Ascending aorta (tissue), 2 donors: ENCODE measurements around the gene ATP11A. TPM values are rescaled to one million over a fixed set of nuclear protein-coding genes. Genes with fewer than 3 reads are reported as not detected.
A peak's percentile ranks its signal among the peaks of the same experiment; 100 is the strongest.
"Not testable (repeated sequence)": the region's sequence is repeated elsewhere in the genome, so short reads cannot be mapped to it uniquely, and the experiment has no call there.

Experiments
- DNase-seq, 2 donors: peaks; one replicate each; pipeline ENCODE4 v3.0.0-alpha.2; 2019; ENCODE audit warnings: low spot score in 2 of 2
- H3K27ac ChIP-seq, 2 donors: fragments of 200-600 bp; sonication (generic); one replicate each; pipeline ENCODE4 v1.5.1; 2016 to 2017; ENCODE audit warnings: mild to moderate bottlenecking in 1 of 2
- H3K27me3 ChIP-seq: fragments of 200-600 bp; sonication (generic); one replicate; pipeline ENCODE4 v1.5.1; 2017
- H3K36me3 ChIP-seq, 2 donors: fragments of 200-600 bp; sonication (generic); one replicate each; pipeline ENCODE4 v1.5.1; 2016
- H3K4me1 ChIP-seq, 2 donors: fragments of 200-600 bp; sonication (generic); one replicate each; pipeline ENCODE4 v1.5.1; 2016 to 2017; ENCODE audit warnings: mild to moderate bottlenecking in 1 of 2
- H3K4me3 ChIP-seq, 2 donors: fragments of 200-600 bp; sonication (generic); one replicate each; pipeline ENCODE4 v1.5.1; 2016 to 2017; ENCODE audit warnings: mild to moderate bottlenecking in 1 of 2
- H3K9me3 ChIP-seq, 2 donors: fragments of 200-600 bp; sonication (generic); one replicate each; pipeline ENCODE4 v1.5.1; 2016
- intact Hi-C: fragments of 100-400 bp; cut with DNase I; formaldehyde crosslinking; loops from one replicate; pipeline ENCODE4 v1.15.1; 2023
- total RNA-seq: library from RNA; depleted of rRNA; stranded (reverse); fragments of >200 nt; gene quantifications from one replicate; pipeline ENCODE4 v1.1.0, GENCODE V29; 2016
- TF ChIP-seq, protein P1 (sequence below), 3 experiments: fragments of 200-600 bp in 2 of 3; fragments of 450-650 bp in 1 of 3; sonication (generic) in 2 of 3; IDR thresholded peaks; one replicate each; pipeline ENCODE4 v1.5.1; 2016 to 2019; ENCODE audit warnings: antibody characterized with exemption in 3 of 3, mild to moderate bottlenecking in 1 of 3, moderate library complexity in 1 of 3

Gene ATP11A
- total RNA-seq, 1 donor from 2014 or later: 50.1 TPM

DNA sequence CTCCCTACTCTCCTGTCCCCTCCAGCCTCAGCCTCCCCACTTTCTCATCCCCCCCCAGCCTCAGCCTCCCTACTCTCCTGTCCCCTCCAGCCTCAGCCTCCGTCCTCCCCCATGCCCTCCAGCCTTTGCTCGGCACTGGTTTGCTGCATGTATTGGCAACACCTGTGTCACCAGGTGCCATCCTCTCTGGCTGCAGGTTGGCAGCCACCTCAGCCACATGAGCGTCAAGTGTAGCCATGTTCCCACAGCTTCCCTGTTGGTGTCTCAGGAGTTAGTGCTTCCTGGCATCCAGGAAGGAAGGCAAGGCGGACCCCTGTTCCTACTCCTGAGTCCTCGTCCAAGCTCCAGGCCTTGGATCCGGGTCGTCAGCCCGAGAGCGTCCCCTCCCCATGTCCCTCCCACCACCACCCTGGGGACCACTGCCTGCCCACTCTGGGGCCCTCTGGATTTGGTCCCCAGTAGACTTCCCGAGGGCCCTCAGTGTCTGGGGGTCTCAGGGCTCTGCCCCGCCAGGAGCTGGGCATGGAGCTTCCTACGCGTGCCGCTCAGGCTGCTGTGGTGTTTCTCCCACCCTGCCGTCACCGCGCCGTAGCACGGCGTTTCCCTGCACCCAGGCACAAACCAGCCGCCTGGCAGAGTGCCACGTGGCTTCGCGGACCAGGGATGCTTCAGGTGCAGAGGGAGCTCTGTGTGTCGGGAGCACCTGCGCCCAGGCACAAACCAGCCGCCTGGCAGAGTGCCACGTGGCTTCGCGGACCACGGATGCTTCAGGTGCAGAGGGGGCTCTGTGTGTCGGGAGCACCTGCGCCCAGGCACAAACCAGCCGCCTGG is 150.8 kb downstream of the ATP11A start:
- Histone ChIP-seq H3K27me3 (no peaks in the 10 kb centered on the region), H3K4me3 (no peak overlapping the region), H3K9me3 (no peaks in the 10 kb centered on the region), H3K27ac (no peak overlapping the region), H3K4me1 (peaks cover 0 to 3% of the 10 kb centered on the region in 2 donors), H3K36me3 (peaks cover 7 to 15% of the 10 kb centered on the region in 2 donors)
- DNase-seq: no peak
- TF ChIP-seq, protein P1, sequence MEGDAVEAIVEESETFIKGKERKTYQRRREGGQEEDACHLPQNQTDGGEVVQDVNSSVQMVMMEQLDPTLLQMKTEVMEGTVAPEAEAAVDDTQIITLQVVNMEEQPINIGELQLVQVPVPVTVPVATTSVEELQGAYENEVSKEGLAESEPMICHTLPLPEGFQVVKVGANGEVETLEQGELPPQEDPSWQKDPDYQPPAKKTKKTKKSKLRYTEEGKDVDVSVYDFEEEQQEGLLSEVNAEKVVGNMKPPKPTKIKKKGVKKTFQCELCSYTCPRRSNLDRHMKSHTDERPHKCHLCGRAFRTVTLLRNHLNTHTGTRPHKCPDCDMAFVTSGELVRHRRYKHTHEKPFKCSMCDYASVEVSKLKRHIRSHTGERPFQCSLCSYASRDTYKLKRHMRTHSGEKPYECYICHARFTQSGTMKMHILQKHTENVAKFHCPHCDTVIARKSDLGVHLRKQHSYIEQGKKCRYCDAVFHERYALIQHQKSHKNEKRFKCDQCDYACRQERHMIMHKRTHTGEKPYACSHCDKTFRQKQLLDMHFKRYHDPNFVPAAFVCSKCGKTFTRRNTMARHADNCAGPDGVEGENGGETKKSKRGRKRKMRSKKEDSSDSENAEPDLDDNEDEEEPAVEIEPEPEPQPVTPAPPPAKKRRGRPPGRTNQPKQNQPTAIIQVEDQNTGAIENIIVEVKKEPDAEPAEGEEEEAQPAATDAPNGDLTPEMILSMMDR (IDR thresholded peaks at IDR 0.05): no peak
- intact Hi-C loops: no loop called here

DNA sequence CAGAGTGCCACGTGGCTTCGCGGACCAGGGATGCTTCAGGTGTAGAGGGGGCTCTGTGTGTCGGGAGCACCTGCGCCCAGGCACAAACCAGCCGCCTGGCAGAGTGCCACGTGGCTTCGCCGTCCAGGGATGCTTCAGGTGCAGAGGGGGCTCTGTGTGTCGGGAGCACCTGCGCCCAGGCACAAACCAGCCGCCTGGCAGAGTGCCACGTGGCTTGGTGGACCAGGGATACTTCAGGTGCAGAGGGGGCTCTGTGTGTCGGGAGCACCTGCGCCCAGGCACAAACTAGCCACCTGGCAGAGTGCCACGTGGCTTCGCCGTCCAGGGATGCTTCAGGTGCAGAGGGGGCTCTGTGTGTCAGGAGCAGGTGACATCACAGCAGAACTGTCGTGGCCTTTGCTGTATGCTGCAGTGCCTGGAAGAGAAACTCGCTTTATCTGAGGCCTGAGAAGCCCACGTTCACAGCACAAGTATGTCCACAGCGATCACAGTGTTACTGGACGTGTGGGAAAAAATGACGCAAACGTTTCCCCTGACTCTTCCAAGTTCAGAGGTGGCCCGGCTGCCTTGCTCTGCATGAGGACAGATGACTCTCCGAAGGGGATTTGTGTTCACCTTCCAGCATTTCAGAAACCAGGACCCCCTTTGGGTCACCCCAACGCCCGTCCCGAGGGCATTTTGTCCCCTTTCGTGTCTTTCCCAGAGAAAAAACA is 151.6 kb downstream of the ATP11A start:
- H3K9me3 ChIP-seq, H3K27me3 ChIP-seq, DNase-seq, intact Hi-C loops, H3K4me1 ChIP-seq: not testable (repeated sequence)
- Histone ChIP-seq H3K27ac (peak overlapping the region in 1 of 2 donors; percentile 55), H3K4me3 (peak overlapping the region in 1 of 2 donors; percentile 50), H3K36me3 (peaks cover 7 to 15% of the 10 kb centered on the region in 2 donors)

DNA sequence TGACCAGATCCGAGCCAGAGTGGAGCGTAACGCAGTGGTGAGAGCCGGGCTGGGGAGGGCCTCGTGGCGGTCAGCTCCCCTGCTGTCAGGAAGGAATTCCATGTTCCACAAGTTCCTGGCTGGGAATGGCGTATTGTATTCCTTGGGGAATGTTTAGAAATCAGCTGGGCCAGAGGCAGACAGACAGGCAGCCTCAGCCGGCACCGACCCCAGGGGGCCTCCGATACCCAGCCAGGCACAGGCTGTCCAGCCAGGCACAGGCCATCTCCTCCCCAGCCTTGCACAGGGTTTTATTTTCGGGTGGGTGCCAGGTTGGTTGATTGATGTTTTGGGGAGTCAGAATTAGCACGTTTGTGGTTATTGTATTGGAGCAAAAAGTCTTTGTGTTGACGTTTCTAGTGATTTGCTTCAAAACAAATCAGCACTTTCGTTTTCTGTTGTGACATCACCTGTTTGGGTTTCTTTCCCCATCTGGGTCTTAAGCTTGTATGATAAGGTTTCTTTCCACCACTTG is 152.6 kb downstream of the ATP11A start:
- H3K27ac ChIP-seq: peak overlapping the region in 1 of 2 donors; percentile 55
- peaks cover 11 to 15% of the 10 kb centered on the region in 2 donors for H3K36me3 ChIP-seq
- no peak for DNase-seq
- no peaks in the 10 kb centered on the region for H3K27me3 ChIP-seq
- TF ChIP-seq, protein P1 (IDR thresholded peaks at IDR 0.05): no peak
- peaks cover 0 to 3% of the 10 kb centered on the region in 2 donors for H3K4me1 ChIP-seq
- peak overlapping the region; percentile 13 to 50 for H3K4me3 ChIP-seq
- intact Hi-C loops: no loop called here
- H3K9me3 ChIP-seq: no peaks in the 10 kb centered on the region

DNA sequence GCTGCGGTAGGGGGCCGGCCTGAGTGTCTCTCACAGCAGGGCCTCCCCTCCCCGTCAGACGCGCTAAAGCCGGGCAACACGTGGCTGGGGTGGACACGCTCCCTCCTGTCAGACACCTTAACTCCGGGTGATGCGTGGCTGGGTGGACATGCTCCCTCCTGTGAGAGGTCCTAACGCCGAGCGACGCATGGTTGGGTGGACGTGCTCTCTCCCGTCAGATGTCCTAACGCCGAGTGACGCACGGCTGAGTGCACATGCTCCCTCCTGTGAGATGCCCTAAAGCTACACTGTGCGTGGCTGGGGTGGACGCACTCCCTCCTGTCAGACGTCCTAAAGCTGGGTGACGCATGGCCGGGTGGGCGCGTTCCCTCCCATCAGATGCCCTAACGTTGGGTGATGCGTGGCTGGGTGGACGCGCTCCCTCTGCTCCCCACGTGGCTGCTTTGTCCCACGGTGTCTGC is 153.1 kb downstream of the ATP11A start:
- Histone ChIP-seq H3K27ac (peak overlapping the region in 1 of 2 donors; percentile 55), H3K36me3 (peaks cover 11 to 15% of the 10 kb centered on the region in 2 donors), H3K27me3 (no peaks in the 10 kb centered on the region), H3K9me3 (peaks cover 0 to 4% of the 10 kb centered on the region in 2 donors), H3K4me1 (peaks cover 0 to 3% of the 10 kb centered on the region in 2 donors), H3K4me3 (peak overlapping the region in 1 of 2 donors; percentile 50)
- TF ChIP-seq, protein P1 (IDR thresholded peaks at IDR 0.05): no peak
- no peak for DNase-seq
- intact Hi-C loops: no loop called here

DNA sequence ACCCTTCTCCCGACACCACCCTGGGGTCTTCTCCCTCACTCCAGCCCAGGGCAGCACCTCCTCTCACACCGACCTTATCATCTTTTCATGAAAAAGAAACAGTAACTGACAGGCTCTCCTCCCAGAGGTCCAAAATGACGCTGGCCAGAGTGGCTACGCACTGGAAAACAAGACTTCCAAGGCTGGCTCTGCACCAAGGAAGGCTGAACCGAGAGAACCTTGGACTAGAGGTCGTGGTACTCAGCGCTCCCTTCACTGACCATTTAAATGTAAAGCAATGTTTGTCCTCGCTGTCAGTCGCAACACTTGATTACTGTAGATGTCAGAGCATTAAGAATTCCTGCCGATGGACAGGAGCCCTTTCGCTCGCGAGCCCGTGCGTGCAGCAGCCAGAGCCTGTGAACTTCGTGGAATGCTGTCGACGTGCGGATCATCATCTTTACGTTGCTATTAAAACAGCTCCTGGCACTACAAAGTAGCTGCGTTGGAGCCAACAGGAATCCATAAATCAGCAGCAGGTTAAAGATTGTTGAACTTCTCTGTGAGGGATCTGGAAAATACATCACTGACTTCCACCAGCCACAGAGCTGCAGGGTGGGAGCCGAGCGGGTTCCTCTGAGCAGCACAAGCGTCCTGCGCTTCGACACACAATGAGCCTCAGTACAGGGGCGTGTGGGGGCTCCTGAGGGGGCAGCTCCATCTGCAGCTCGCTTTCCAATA is 153.7 kb downstream of the ATP11A start:
- TF ChIP-seq, protein P1 (IDR thresholded peaks at IDR 0.05): no peak
- Histone ChIP-seq H3K36me3 (peaks cover 8 to 15% of the 10 kb centered on the region in 2 donors), H3K9me3 (peaks cover 0 to 5% of the 10 kb centered on the region in 2 donors), H3K4me1 (peaks cover 0 to 3% of the 10 kb centered on the region in 2 donors), H3K27me3 (no peaks in the 10 kb centered on the region), H3K4me3 (peak overlapping the region in 1 of 2 donors; percentile 50), H3K27ac (no peak overlapping the region)
- no peak for DNase-seq
- intact Hi-C loops: no loop called here
